GM23248 (cell line): ENCODE data around the gene PTPRH. TPM values are rescaled to one million over a fixed set of nuclear protein-coding genes. Genes with fewer than 3 reads are reported as not detected.
"Not testable (repeated sequence)": the region's sequence is repeated elsewhere in the genome, so short reads cannot be mapped to it uniquely, and the experiment has no call there.

Experiments used
- DNase-seq: peaks from one replicate; pipeline ENCODE4 v3.0.0-alpha.2; 2015
- H2AFZ ChIP-seq: fragments of 200-600 bp; sonication (generic); 2 replicates; pipeline ENCODE4 v1.6.1; 2016; ENCODE audit warnings: antibody characterized with exemption
- H3F3A ChIP-seq: fragments of 200-600 bp; sonication (generic); 2 replicates; pipeline ENCODE4 v1.6.1; 2016; ENCODE audit warnings: mild to moderate bottlenecking, antibody characterized with exemption, mixed run types; ENCODE audit not compliant: insufficient read depth
- H3K27ac ChIP-seq: fragments of 200-600 bp; sonication (generic); 2 replicates; pipeline ENCODE4 v1.5.1; 2016; ENCODE audit warnings: mild to moderate bottlenecking
- H3K27me3 ChIP-seq: fragments of 200-600 bp; sonication (generic); replicated peaks from 2 replicates; pipeline ENCODE4 v1.6.1; 2016; ENCODE audit warnings: mild to moderate bottlenecking; ENCODE audit not compliant: insufficient read depth
- H3K36me3 ChIP-seq: fragments of 200-600 bp; sonication (generic); 2 replicates; pipeline ENCODE4 v1.6.1; 2016; ENCODE audit warnings: low read depth, mild to moderate bottlenecking
- H3K4me1 ChIP-seq: fragments of 200-600 bp; sonication (generic); 2 replicates; pipeline ENCODE4 v1.6.1; 2016; ENCODE audit warnings: mild to moderate bottlenecking; ENCODE audit not compliant: insufficient read depth
- H3K4me2 ChIP-seq: fragments of 200-600 bp; sonication (generic); one replicate; pipeline ENCODE4 v1.6.1; 2016; ENCODE audit warnings: mild to moderate bottlenecking; ENCODE audit not compliant: unreplicated experiment
- H3K4me3 ChIP-seq: fragments of 200-600 bp; sonication (generic); 2 replicates; pipeline ENCODE4 v1.5.1; 2016; ENCODE audit warnings: mild to moderate bottlenecking
- H3K79me2 ChIP-seq: fragments of 200-600 bp; sonication (generic); 2 replicates; pipeline ENCODE4 v1.6.1; 2016; ENCODE audit warnings: mild to moderate bottlenecking; ENCODE audit not compliant: insufficient read depth
- H3K9ac ChIP-seq: fragments of 200-600 bp; sonication (generic); 2 replicates; pipeline ENCODE4 v1.6.1; 2016; ENCODE audit warnings: mild to moderate bottlenecking
- H3K9me2 ChIP-seq: fragments of 200-600 bp; sonication (generic); 2 replicates; pipeline ENCODE4 v1.6.1; 2016; ENCODE audit warnings: mixed run types, mild to moderate bottlenecking, moderate library complexity; ENCODE audit not compliant: insufficient read depth
- H3K9me3 ChIP-seq: fragments of 200-600 bp; sonication (generic); one replicate; pipeline ENCODE4 v1.6.1; 2017; ENCODE audit warnings: low read depth
- H4K20me1 ChIP-seq: fragments of 200-600 bp; sonication (generic); 2 replicates; pipeline ENCODE4 v1.6.0; 2016; ENCODE audit not compliant: insufficient read depth
- EZH2 ChIP-seq: fragments of 200-600 bp; sonication (generic); IDR thresholded peaks from 2 replicates; pipeline ENCODE4 v1.6.1; 2018; ENCODE audit warnings: antibody characterized with exemption, mild to moderate bottlenecking; ENCODE audit not compliant: insufficient read depth, poor library complexity, severe bottlenecking
- EZH2phosphoT487 ChIP-seq: fragments of 200-600 bp; sonication (generic); IDR thresholded peaks from 2 replicates; pipeline ENCODE4 v1.6.1; 2018; ENCODE audit warnings: antibody characterized with exemption, moderate library complexity, mild to moderate bottlenecking, low read depth; ENCODE audit not compliant: insufficient read depth
- WGBS, 2 experiments: methylation state at CpG; one replicate each; pipeline ENCODE4 v1.1.6; 2015 to 2017; ENCODE audit warnings: low lambda C conversion rate in 2 of 2, low coverage in 1 of 2; ENCODE audit errors: missing lambda C conversion rate in 2 of 2; 5-methylcytosine and 5-hydroxymethylcytosine counted together
- in situ Hi-C: fragments of 300-500 bp; cut with MboI; formaldehyde crosslinking; loops from 2 replicates; pipeline ENCODE4 v1.15.0; 2020
- polyA plus RNA-seq: library from polyadenylated mRNA; unstranded; fragments of >200 nt; fragmentation: Nextera tagmentation; extraction: Ambion mirVana; gene quantifications from 2 replicates; pipeline ENCODE4 v1.2.1, GENCODE V29; 2016
- total RNA-seq: library from RNA; depleted of rRNA; stranded (reverse); fragments of >200 nt; shearing (Covaris generic); gene quantifications from 2 replicates; pipeline ENCODE4 v1.2.3, GENCODE V29; 2014

PTPRH gene
- total and polyA plus RNA-seq, 2 experiments from 2014 or later, result 0.28 to 0.43 TPM

DNA sequence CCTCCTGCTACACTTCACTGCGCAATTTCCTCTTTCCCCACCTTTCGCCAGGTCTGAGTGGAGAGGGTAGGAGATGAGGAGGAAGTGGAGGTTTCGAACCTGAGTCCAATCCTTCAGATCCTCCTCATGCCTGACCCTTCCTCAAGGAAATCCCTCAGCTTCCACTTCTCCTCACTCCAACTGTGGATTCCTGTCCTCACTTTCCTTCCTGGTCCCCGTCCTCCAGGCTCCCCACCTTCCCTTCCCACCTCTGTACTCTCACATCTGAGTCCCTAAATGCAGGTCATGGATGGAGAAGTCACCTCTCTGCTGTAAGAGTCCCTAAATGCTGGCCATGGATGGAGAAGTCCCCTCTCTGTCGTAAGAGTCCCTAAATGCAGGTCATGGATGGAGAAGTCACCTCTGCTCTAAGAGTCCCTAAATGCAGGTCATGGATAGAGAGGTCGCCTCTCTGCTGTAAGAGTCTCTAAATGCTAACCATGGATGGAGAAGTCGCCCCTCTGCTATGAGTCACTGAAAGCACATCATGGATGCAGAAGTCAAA lies 16.2 kb upstream of the PTPRH start:
- no peak overlapping the region for H3K4me2 ChIP-seq
- H3K9me3 ChIP-seq, result no peaks in the 10 kb centered on the region
- H2AFZ ChIP-seq, result no peak overlapping the region
- no peak overlapping the region for H3K4me3 ChIP-seq
- no peak overlapping the region for H3K27ac ChIP-seq
- in situ Hi-C loops, result no loop called here
- no peaks in the 10 kb centered on the region for H3K36me3 ChIP-seq
- no peaks in the 10 kb centered on the region for H3K79me2 ChIP-seq
- H3F3A ChIP-seq, result no peaks in the 10 kb centered on the region
- H3K27me3 ChIP-seq, result no peaks in the 10 kb centered on the region
- TF ChIP-seq EZH2 (no peak), EZH2phosphoT487 (no peak)
- DNase-seq, result no peak
- no peaks in the 10 kb centered on the region for H3K9me2 ChIP-seq
- no peaks in the 10 kb centered on the region for H3K4me1 ChIP-seq
- H4K20me1 ChIP-seq, result no peaks in the 10 kb centered on the region
- WGBS, 2 experiments, result 81 to 86% methylated on average over 7 of the region's 7 CpGs
- no peak overlapping the region for H3K9ac ChIP-seq

DNA sequence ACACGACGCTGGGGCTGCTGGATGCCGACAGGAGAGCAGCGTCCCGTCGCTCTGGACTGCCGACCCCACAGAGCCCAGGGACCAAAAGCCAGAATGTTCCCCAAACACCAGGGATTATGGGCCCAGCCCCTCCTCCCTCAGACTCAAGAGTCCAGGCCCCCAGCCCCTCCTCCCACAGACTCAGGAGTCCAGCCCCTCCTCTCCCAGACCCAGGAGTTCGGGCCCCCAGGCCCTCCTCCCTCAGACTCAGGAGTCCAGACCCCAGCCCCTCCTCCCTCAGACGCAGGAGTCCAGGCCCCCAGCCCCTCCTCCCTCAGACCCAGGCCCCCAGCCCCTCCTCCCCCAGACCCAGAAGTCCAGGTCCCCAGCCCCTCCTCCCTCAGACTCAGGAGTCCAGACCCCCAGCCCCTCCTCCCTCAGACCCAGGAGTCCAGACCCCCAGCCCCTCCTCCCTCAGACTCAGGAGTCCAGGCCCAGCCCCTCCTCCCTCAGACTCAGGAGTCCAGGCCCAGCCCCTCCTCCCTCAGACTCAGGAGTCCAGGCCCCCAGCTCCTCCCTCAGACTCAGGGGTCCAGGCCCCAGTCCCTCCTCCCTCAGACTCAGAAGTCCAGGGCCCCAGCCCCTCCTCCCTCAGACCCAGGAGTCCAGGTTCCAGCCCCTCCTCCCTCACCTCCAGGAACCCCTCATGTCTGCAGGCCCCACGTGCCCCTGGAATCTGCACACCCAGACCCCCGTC lies 15.5 kb upstream of the PTPRH start:
- not testable (repeated sequence) for H3F3A ChIP-seq

DNA sequence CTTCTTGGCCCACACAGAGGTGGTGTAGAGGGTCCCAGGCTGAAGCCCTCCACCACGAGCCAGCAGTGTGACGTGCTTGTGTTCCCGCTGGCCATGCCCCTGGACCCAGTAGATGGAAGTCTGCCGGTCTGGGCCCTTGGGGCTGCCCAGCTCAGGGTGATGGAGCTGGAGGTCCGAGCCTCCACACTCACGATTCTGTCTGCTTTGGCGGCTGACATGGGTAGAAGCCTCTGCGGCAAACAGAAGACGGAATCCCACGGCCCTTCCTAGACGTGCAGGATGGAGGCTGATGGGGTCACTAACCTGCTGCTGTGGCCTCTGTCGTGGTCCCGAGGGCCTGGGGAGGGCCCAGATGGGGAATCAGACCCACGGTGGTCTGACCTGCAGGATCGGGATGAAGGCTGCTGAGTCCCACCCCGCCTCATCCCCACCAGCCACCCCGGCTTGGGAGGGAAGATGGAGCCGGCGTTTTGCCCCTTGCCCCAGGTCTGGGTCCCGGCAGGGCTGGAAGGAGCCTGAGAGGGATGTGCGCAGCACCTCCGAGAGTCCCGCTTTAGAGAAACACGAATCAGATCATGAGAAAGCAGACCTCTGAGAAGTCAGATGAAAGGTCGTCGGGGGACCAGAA lies 14.9 kb upstream of the PTPRH start:
- 69 to 72% methylated on average over 22 to 26 of the region's 26 CpGs for WGBS, 2 experiments
- no peaks in the 10 kb centered on the region for H3K36me3 ChIP-seq
- H3K79me2 ChIP-seq, result no peaks in the 10 kb centered on the region
- no peaks in the 10 kb centered on the region for H3K4me1 ChIP-seq
- no peak overlapping the region for H3K4me3 ChIP-seq
- no peak overlapping the region for H3K4me2 ChIP-seq
- TF ChIP-seq EZH2 (no peak), EZH2phosphoT487 (no peak)
- H3K9ac ChIP-seq, result no peak overlapping the region
- H3F3A ChIP-seq, result no peaks in the 10 kb centered on the region
- no peaks in the 10 kb centered on the region for H3K9me3 ChIP-seq
- H3K9me2 ChIP-seq, result no peaks in the 10 kb centered on the region
- no peaks in the 10 kb centered on the region for H4K20me1 ChIP-seq
- no peak overlapping the region for H3K27ac ChIP-seq
- in situ Hi-C loops, result no loop called here
- H2AFZ ChIP-seq, result no peak overlapping the region
- no peaks in the 10 kb centered on the region for H3K27me3 ChIP-seq
- DNase-seq, result no peak

More for the DNA sequence above, 15.5 kb upstream of the PTPRH start:
- H3K4me1 ChIP-seq, H2AFZ ChIP-seq, H3K9me2 ChIP-seq, H4K20me1 ChIP-seq, H3K27ac ChIP-seq, H3K4me3 ChIP-seq, H3K79me2 ChIP-seq, in situ Hi-C loops, H3K9ac ChIP-seq, DNase-seq, H3K27me3 ChIP-seq, H3K9me3 ChIP-seq, H3K4me2 ChIP-seq, H3K36me3 ChIP-seq: not testable (repeated sequence)
- 34 to 40% methylated on average over 9 to 11 of the region's 11 CpGs for WGBS, 2 experiments

DNA sequence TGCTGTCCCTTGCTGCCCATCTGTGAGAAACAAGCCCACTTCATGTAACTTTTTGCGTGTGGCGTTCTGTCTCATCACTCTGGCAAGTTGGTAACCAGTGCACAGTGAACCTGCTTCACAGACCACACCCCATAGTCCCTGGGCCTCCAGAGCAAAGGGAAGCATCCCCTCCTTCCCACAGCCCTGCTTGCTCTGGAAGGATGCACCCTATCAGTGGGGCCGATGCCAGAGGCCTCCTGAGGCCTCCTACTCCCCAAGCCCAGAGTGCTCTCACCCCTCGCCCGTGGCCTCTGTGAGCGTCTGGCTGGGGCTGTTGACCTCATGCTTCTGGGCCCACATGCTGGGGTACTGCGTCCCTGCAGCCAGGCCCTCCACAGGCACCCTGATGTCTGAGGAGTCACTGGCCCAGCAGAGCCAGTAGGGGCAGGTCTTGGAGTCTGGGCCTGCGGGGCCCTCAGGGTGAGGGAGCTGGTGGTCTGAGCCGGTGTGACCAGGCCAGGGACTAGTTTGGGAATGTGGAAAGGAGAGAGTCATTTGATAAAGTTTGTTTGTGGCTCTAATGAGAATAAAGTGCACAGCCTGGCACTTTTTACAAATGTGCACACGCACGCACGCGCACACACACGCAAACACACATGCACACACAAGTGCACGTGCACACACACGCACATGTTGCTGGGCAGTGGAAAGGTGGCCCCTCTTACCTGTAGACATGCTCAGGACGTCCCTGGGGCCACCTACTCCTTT lies 14.2 kb upstream of the PTPRH start:
- in situ Hi-C loops, result no loop called here
- H4K20me1 ChIP-seq, result no peaks in the 10 kb centered on the region
- 76 to 77% methylated on average over 17 of the region's 17 CpGs for WGBS, 2 experiments

More for the DNA sequence above, 14.2 kb upstream of the PTPRH start:
- no peaks in the 10 kb centered on the region for H3F3A ChIP-seq
- H3K9me2 ChIP-seq, result no peaks in the 10 kb centered on the region
- no peaks in the 10 kb centered on the region for H3K4me1 ChIP-seq
- H3K27ac ChIP-seq, result no peak overlapping the region
- H3K79me2 ChIP-seq, result no peaks in the 10 kb centered on the region
- DNase-seq, result no peak
- no peak overlapping the region for H3K4me2 ChIP-seq
- TF ChIP-seq EZH2phosphoT487 (no peak), EZH2 (no peak)
- H3K27me3 ChIP-seq, result no peaks in the 10 kb centered on the region
- no peaks in the 10 kb centered on the region for H3K36me3 ChIP-seq
- H2AFZ ChIP-seq, result no peak overlapping the region
- H3K9me3 ChIP-seq, result no peaks in the 10 kb centered on the region
- no peak overlapping the region for H3K4me3 ChIP-seq
- H3K9ac ChIP-seq, result no peak overlapping the region
